Spleen (tissue), 7 donors: ENCODE data around the gene HMCN1.

Experiments used
- POLR2A ChIP-seq, 3 donors: fragments of 450-650 bp; IDR thresholded peaks; one replicate each; pipeline ENCODE4 v1.5.1; 2017; ENCODE audit warnings: antibody characterized with exemption in 3 of 3, mild to moderate bottlenecking in 1 of 3
- POLR2AphosphoS5 ChIP-seq, 3 donors: sonication (generic); formaldehyde crosslinking; IDR thresholded peaks; one replicate each; pipeline ENCODE4 v1.5.1; 2017; ENCODE audit warnings: antibody characterized with exemption in 3 of 3
- TF ChIP-seq, protein P1 (sequence below), 11 experiments: fragments of 200-600 bp in 7 of 11; fragments of 450-650 bp in 4 of 11; sonication (generic) in 4 of 11; IDR thresholded peaks in 8 of 11; conservative IDR thresholded peaks in 3 of 11; 1 replicate in 7 of 11; 2 replicates in 4 of 11; pipeline versions ENCODE4 v1.4.0 to v1.8.0; 2016 to 2021; ENCODE audit warnings: antibody characterized with exemption in 11 of 11, inconsistent platforms in 4 of 11, mild to moderate bottlenecking in 1 of 11
- donor health status: DM: no; HTN: no; CAD: no; lungs with moderate emphysema.
- donor health status: DM: no; HTN: no; CAD: no.
- donor health status: DM: no; HTN: no; CAD: no.

DNA sequence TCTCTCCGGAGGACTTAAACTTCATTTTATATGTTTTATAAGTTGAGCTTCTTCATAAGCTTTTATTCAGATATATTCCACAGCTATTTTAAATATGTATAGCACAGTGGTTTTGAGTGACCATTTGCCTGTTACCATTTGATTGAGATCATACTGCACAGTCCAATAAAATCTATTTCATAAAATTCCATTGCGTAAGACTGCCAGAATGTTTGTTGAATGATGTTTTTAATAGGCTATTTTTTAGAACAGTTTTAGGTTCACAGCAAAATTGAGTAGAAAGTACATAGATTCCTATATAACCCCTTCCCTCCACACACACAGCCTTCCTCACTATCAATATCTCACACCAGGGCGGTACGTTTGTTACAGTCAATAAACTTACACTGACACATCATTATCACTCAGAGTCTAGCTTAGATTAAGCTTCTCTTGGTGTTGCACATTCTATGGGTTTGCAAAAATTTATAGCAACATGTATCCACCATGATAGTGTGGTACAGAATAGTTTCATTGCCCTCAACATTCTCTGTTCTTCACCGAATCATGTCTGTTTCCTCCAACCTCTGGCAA, 433.0 kb downstream of the HMCN1 start:
- TF ChIP-seq, protein P1, sequence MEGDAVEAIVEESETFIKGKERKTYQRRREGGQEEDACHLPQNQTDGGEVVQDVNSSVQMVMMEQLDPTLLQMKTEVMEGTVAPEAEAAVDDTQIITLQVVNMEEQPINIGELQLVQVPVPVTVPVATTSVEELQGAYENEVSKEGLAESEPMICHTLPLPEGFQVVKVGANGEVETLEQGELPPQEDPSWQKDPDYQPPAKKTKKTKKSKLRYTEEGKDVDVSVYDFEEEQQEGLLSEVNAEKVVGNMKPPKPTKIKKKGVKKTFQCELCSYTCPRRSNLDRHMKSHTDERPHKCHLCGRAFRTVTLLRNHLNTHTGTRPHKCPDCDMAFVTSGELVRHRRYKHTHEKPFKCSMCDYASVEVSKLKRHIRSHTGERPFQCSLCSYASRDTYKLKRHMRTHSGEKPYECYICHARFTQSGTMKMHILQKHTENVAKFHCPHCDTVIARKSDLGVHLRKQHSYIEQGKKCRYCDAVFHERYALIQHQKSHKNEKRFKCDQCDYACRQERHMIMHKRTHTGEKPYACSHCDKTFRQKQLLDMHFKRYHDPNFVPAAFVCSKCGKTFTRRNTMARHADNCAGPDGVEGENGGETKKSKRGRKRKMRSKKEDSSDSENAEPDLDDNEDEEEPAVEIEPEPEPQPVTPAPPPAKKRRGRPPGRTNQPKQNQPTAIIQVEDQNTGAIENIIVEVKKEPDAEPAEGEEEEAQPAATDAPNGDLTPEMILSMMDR (IDR thresholded peaks at IDR 0.05 in 8 of 11, conservative IDR thresholded peaks at IDR 0.05 in 3 of 11), result no peak
- TF ChIP-seq POLR2A (IDR thresholded peaks at IDR 0.05) (no peak), POLR2AphosphoS5 (IDR thresholded peaks at IDR 0.05) (no peak)
